Measurements from ENCODE around the gene SPOCK1. TPM values are rescaled to one million over a fixed set of nuclear protein-coding genes. Genes with fewer than 3 reads are reported as not detected.

The SPOCK1 gene
- total and polyA plus RNA-seq, 2 experiments from 2014 or later, result 4.1 to 14.0 TPM

DNA sequence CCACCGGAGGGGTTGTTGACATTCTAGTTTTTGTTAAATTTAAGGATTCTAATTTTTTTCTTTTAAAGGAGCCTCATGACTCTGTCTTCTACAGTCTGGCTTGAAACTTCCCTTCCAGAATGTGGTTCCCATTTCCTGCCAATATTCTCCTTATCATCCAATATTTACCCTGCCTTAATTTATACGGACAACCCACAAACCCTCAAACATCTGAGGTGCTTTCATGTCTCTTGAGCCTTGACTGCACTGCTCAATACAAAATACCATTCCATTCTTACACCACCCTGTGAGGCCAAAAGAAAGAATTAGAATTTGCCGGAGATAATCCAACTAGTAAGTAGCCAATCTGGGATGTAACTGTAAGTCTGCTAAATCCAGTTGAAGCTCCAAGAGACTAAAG is 346.5 kb downstream of the SPOCK1 start:
- Histone ChIP-seq H3K27me3 (no peaks in the 10 kb centered on the region), H3K27ac (no peak overlapping the region), H3K4me1 (ENCODE audit: low read depth) (no peaks in the 10 kb centered on the region), H3K9me3 (ENCODE audit: low read depth) (no peaks in the 10 kb centered on the region), H3K36me3 (no peaks in the 10 kb centered on the region), H3K4me3 (no peak overlapping the region)
- TF ChIP-seq, protein P1, sequence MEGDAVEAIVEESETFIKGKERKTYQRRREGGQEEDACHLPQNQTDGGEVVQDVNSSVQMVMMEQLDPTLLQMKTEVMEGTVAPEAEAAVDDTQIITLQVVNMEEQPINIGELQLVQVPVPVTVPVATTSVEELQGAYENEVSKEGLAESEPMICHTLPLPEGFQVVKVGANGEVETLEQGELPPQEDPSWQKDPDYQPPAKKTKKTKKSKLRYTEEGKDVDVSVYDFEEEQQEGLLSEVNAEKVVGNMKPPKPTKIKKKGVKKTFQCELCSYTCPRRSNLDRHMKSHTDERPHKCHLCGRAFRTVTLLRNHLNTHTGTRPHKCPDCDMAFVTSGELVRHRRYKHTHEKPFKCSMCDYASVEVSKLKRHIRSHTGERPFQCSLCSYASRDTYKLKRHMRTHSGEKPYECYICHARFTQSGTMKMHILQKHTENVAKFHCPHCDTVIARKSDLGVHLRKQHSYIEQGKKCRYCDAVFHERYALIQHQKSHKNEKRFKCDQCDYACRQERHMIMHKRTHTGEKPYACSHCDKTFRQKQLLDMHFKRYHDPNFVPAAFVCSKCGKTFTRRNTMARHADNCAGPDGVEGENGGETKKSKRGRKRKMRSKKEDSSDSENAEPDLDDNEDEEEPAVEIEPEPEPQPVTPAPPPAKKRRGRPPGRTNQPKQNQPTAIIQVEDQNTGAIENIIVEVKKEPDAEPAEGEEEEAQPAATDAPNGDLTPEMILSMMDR (IDR thresholded peaks at IDR 0.05; ENCODE audit: low read depth, low read length), result no peak
- DNase-seq (ENCODE audit: low read depth in 1 of 2, low spot score in 1 of 2), result no peak

DNA sequence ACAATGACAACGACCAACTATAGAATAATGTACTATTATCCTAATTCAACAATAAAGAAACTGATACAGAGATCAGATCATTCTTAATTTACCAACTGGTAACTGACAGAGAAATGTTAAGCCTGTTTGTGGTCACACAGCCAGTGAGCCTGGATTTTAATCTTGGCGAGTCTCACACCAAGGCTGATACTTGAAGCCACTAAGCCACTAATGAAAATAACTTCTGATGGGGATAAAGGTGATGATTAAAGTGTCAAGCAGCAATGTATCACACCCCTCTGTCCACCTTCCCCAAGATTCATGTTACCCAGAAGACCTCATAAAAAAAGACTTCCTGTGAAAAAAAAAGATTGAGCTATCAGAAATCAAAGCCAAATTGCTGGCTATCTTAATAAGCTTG is 350.5 kb downstream of the SPOCK1 start:
- no peaks in the 10 kb centered on the region for H3K27me3 ChIP-seq
- no peak for DNase-seq (ENCODE audit: low read depth in 1 of 2, low spot score in 1 of 2)
- peaks cover 8% of the 10 kb centered on the region for H3K4me1 ChIP-seq (ENCODE audit: low read depth)
- no peaks in the 10 kb centered on the region for H3K36me3 ChIP-seq
- H3K9me3 ChIP-seq (ENCODE audit: low read depth), result no peaks in the 10 kb centered on the region
- no peak overlapping the region for H3K4me3 ChIP-seq
- TF ChIP-seq, protein P1 (IDR thresholded peaks at IDR 0.05; ENCODE audit: low read depth, low read length), result no peak
- no peak overlapping the region for H3K27ac ChIP-seq

DNA sequence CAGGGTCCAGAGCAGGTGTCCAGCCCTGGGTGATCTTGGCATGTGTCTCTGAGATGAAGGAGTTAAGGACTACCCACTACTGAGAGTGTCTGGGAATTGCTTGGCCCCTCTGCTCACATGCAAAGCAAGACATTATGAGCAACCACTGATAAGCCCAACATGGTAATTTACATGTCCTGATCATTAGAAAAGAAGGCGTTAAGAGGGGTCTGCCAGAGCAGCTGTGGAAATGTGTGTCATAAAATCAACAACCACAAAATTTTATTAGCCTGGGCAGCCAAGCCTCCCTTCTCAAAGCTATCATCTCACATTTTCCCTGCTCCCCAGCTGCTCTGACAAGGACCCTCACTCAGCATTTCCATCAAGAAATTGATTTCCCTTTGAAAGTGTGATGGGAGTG is 351.0 kb downstream of the SPOCK1 start:
- no peak overlapping the region for H3K27ac ChIP-seq
- H3K4me1 ChIP-seq (ENCODE audit: low read depth), result peaks cover 8% of the 10 kb centered on the region
- no peaks in the 10 kb centered on the region for H3K36me3 ChIP-seq

DNA sequence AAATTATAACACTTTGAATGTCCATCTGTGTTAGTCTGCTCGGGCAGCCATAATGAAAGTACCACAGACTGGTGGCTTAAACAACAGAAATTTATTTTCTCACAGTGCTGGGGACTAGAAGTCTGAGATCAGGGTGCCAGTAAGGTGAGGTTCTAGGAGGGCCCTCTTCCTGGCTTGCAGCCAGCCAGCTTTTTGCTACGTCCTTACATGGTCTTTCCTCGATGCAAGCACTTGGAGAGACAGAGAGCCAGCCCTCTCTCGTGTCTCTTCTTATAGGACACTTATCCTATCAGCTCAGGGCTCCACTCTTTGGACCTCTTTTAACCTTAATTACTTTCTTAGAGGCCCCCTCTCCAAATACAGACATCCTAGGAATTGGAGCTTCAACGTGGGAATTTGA is 351.8 kb downstream of the SPOCK1 start:
- Histone ChIP-seq H3K9me3 (ENCODE audit: low read depth) (no peaks in the 10 kb centered on the region), H3K27me3 (no peaks in the 10 kb centered on the region), H3K27ac (no peak overlapping the region), H3K36me3 (no peaks in the 10 kb centered on the region), H3K4me1 (ENCODE audit: low read depth) (peaks cover 8% of the 10 kb centered on the region), H3K4me3 (no peak overlapping the region)
- DNase-seq (ENCODE audit: low read depth in 1 of 2, low spot score in 1 of 2), result peak in 1 of 2 donors; percentile 60
- TF ChIP-seq, protein P1 (IDR thresholded peaks at IDR 0.05; ENCODE audit: low read depth, low read length), result no peak

More for the DNA sequence above, 351.0 kb downstream of the SPOCK1 start:
- Histone ChIP-seq H3K9me3 (ENCODE audit: low read depth) (no peaks in the 10 kb centered on the region), H3K4me3 (no peak overlapping the region), H3K27me3 (no peaks in the 10 kb centered on the region)
- DNase-seq (ENCODE audit: low read depth in 1 of 2, low spot score in 1 of 2), result no peak
- TF ChIP-seq, protein P1 (IDR thresholded peaks at IDR 0.05; ENCODE audit: low read depth, low read length), result no peak

DNA sequence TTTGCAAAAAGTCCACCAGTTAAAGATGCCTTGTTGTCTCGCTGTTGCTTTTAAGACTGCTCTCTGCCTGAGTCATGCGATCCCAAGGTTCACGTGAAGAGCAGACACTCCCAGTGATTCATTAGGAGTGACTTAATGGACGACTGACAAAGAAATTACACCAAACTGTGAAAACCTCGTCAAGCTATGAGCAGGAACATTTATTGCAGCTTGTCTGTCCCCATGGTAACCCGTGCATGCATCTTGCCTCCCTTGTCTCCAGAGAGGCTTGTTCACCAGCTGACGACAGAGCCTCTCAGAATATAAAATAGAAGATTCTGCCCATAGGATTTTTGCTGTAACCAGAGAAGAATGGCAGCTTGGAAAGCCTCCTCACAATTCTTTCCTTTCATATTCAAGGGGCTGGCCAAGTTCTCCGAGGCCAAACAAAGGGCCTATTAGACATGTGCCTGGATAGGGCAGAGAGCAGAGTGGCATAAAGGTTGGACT is 352.7 kb downstream of the SPOCK1 start:
- TF ChIP-seq, protein P1 (IDR thresholded peaks at IDR 0.05; ENCODE audit: low read depth, low read length), result no peak
- H3K9me3 ChIP-seq (ENCODE audit: low read depth), result no peaks in the 10 kb centered on the region
- H3K4me1 ChIP-seq (ENCODE audit: low read depth), result peaks cover 8% of the 10 kb centered on the region
- H3K36me3 ChIP-seq, result no peaks in the 10 kb centered on the region
- no peak overlapping the region for H3K27ac ChIP-seq
- H3K4me3 ChIP-seq, result no peak overlapping the region
- peak in 1 of 2 donors; percentile 93 for DNase-seq (ENCODE audit: low read depth in 1 of 2, low spot score in 1 of 2)
- no peaks in the 10 kb centered on the region for H3K27me3 ChIP-seq

DNA sequence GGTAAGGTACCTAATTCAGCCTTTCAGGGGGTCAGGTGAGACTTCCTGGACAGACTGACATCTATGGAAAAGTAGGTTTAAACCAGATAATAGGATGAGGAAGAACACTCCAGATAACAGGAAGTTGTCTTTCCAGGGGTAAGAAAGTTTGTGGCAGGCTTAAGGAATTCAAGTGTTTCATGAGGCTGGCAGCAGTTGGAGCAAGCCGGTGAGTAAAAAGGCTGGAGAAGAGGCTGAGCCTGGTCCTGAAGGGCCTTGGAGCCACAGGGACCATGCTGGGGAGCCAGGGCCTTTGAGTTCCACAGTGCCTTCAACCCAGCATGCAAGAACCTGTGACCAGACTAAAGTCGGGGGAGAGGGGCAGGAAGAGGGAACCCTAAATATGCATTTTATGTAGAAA is 353.4 kb downstream of the SPOCK1 start:
- H3K4me3 ChIP-seq, result no peak overlapping the region
- DNase-seq (ENCODE audit: low read depth in 1 of 2, low spot score in 1 of 2), result no peak
- H3K4me1 ChIP-seq (ENCODE audit: low read depth), result peaks cover 8% of the 10 kb centered on the region
- H3K36me3 ChIP-seq, result no peaks in the 10 kb centered on the region
- H3K9me3 ChIP-seq (ENCODE audit: low read depth), result no peaks in the 10 kb centered on the region
- TF ChIP-seq, protein P1 (IDR thresholded peaks at IDR 0.05; ENCODE audit: low read depth, low read length), result no peak
- no peaks in the 10 kb centered on the region for H3K27me3 ChIP-seq
- H3K27ac ChIP-seq, result no peak overlapping the region
